CD14-positive monocyte (primary cell): ENCODE data around the gene DMGDH. TPM values are rescaled to one million over a fixed set of nuclear protein-coding genes. Genes with fewer than 3 reads are reported as not detected.

Experiments
- DNase-seq, 3 donors: peaks; one replicate each; pipeline ENCODE4 v3.0.0-alpha.2; 2011 to 2022
- H2AFZ ChIP-seq: 2 replicates; pipeline ENCODE4 v1.6.0; 2012; ENCODE audit warnings: mild to moderate bottlenecking, low read depth, low read length, inconsistent platforms; ENCODE audit not compliant: insufficient read depth, poor library complexity, severe bottlenecking
- H3K27ac ChIP-seq, 2 donors: 1 replicate in 1 of 2; 2 replicates in 1 of 2; pipeline ENCODE4 v1.5.1; 2012 to 2013; ENCODE audit warnings: low read length in 2 of 2, control low read depth in 1 of 2, inconsistent platforms in 1 of 2, low read depth in 1 of 2, mild to moderate bottlenecking in 1 of 2
- H3K27me3 ChIP-seq, 2 donors: one replicate each; pipeline versions ENCODE4 v1.6.0 to v1.6.1; 2011 to 2013; ENCODE audit warnings: low read length in 2 of 2; ENCODE audit not compliant: control insufficient read depth in 2 of 2, insufficient read depth in 2 of 2
- H3K36me3 ChIP-seq, 2 donors: replicated peaks in 1 of 2; 1 replicate in 1 of 2; 2 replicates in 1 of 2; pipeline versions ENCODE4 v1.5.1 to v1.6.1; 2012 to 2013; ENCODE audit warnings: low read length in 2 of 2, control low read depth in 1 of 2, inconsistent platforms in 1 of 2, mild to moderate bottlenecking in 1 of 2; ENCODE audit not compliant: insufficient read depth in 2 of 2, control insufficient read depth in 1 of 2
- H3K4me1 ChIP-seq, 2 donors: 1 replicate in 1 of 2; 2 replicates in 1 of 2; pipeline versions ENCODE4 v1.5.1 to v1.6.1; 2012 to 2013; ENCODE audit warnings: low read length in 2 of 2, control low read depth in 1 of 2, inconsistent platforms in 1 of 2, mild to moderate bottlenecking in 1 of 2, moderate library complexity in 1 of 2; ENCODE audit not compliant: insufficient read depth in 2 of 2, control insufficient read depth in 1 of 2
- H3K4me2 ChIP-seq: replicated peaks from 2 replicates; pipeline ENCODE3; 2012; ENCODE audit warnings: low read length, moderate library complexity, mild to moderate bottlenecking; ENCODE audit not compliant: poor library complexity, severe bottlenecking; ENCODE audit errors: extremely low read depth
- H3K4me3 ChIP-seq, 3 experiments: fragments of 200-600 bp in 1 of 3; sonication (generic) in 1 of 3; replicated peaks in 1 of 3; 1 replicate in 2 of 3; 2 replicates in 1 of 3; pipeline ENCODE4 v1.5.1; 2011 to 2013; ENCODE audit warnings: low read length in 3 of 3, mild to moderate bottlenecking in 3 of 3, control low read depth in 2 of 3, low read depth in 2 of 3, inconsistent platforms in 1 of 3, moderate library complexity in 1 of 3
- H3K79me2 ChIP-seq: 2 replicates; pipeline ENCODE4 v1.6.0; 2012; ENCODE audit warnings: mild to moderate bottlenecking, control low read depth, inconsistent platforms, low read length, moderate library complexity; ENCODE audit not compliant: insufficient read depth
- H3K9ac ChIP-seq: 2 replicates; pipeline ENCODE4 v1.6.0; 2017; ENCODE audit warnings: low read length, mild to moderate bottlenecking; ENCODE audit not compliant: insufficient read depth, poor library complexity, severe bottlenecking
- H3K9me3 ChIP-seq, 2 donors: replicated peaks in 1 of 2; 1 replicate in 1 of 2; 2 replicates in 1 of 2; pipeline versions ENCODE4 v1.5.1 to v1.6.1; 2012 to 2013; ENCODE audit warnings: low read length in 2 of 2, control low read depth in 1 of 2; ENCODE audit not compliant: control insufficient read depth in 1 of 2, insufficient read depth in 1 of 2
- H4K20me1 ChIP-seq: 2 replicates; pipeline ENCODE4 v1.6.0; 2012; ENCODE audit warnings: mild to moderate bottlenecking, low read length, control low read depth, moderate library complexity; ENCODE audit not compliant: insufficient read depth
- H3K27ac Mint-ChIP-seq, 7 donors: one replicate each; pipeline ENCODE4 v1.8.0; 2020; ENCODE audit warnings: mild to moderate bottlenecking in 7 of 7, mixed read lengths in 7 of 7, moderate library complexity in 6 of 7, inconsistent platforms in 2 of 7
- H3K27me3 Mint-ChIP-seq, 3 donors: one replicate each; pipeline ENCODE4 v1.8.0; 2021 to 2022; ENCODE audit warnings: low read depth in 3 of 3, mild to moderate bottlenecking in 3 of 3, mixed read lengths in 3 of 3, moderate library complexity in 3 of 3, inconsistent platforms in 1 of 3
- H3K36me3 Mint-ChIP-seq, 2 donors: one replicate each; pipeline ENCODE4 v1.8.0; 2020; ENCODE audit warnings: mixed read lengths in 2 of 2, inconsistent platforms in 1 of 2, mild to moderate bottlenecking in 1 of 2
- H3K4me1 Mint-ChIP-seq: one replicate; pipeline ENCODE4 v1.8.0; 2020; ENCODE audit warnings: mild to moderate bottlenecking, mixed read lengths
- H3K4me3 Mint-ChIP-seq, 2 donors: one replicate each; pipeline ENCODE4 v1.8.0; 2020; ENCODE audit warnings: mild to moderate bottlenecking in 2 of 2, mixed read lengths in 2 of 2, moderate library complexity in 1 of 2
- H3K9me3 Mint-ChIP-seq, 7 donors: one replicate each; pipeline ENCODE4 v1.8.0; 2020 to 2022; ENCODE audit warnings: mixed read lengths in 7 of 7, mild to moderate bottlenecking in 6 of 7, moderate library complexity in 6 of 7, inconsistent platforms in 2 of 7
- WGBS: methylation state at CpG from one replicate; pipeline ENCODE4 v1.1.5; 2013; ENCODE audit warnings: missing lambda C conversion rate; ENCODE audit not compliant: insufficient coverage; 5-methylcytosine and 5-hydroxymethylcytosine counted together
- intact Hi-C, 2 donors: fragments of 100-400 bp; cut with micrococcal nuclease; formaldehyde crosslinking; loops; one replicate each; pipeline versions ENCODE4 v1.15.0 to v1.15.1; 2023
- polyA plus RNA-seq, 3 donors: library from polyadenylated mRNA; depleted of rRNA in 1 of 3; unstranded in 2 of 3; stranded (reverse) in 1 of 3; fragments of 300-500 nt in 2 of 3; fragments of >200 nt in 1 of 3; fragmentation: Illumina TruSeq in 2 of 3; gene quantifications; 1 replicate in 2 of 3; 2 replicates in 1 of 3; pipeline ENCODE4 v1.2.3, GENCODE V29; 2012 to 2021
- TF ChIP-seq, protein P1 (sequence below): fragments of 200-600 bp; IDR thresholded peaks from one replicate; pipeline ENCODE4 v1.8.0; 2022; ENCODE audit warnings: antibody characterized with exemption, mild to moderate bottlenecking

Gene DMGDH
- polyA plus RNA-seq, 3 donors = not detected

DNA sequence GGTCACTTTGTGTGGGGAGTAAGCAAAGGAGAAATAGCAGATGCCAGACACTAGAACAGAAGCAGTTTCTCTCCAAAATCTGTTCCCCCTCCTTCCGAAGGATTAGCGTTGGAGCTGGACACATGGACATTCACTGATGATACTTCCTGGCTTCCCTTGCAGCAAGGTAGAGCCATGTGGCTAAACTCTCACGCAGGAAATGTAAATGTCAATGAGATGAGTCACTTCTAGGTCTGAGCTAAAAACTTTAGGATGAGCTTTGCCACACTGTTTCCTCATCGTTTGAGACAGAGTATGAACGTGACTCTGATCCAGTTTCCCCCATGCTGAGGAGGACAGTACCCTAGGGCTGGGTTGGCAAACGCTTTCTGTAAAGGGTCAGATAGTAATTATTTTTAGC lies 5.2 kb upstream of the DMGDH start:
- peaks cover 0 to 2% of the 10 kb centered on the region in 2 donors for H3K9me3 ChIP-seq
- no peaks in the 10 kb centered on the region for H3K4me1 ChIP-seq
- no peak overlapping the region for H3K9ac ChIP-seq
- 64% methylated on average over 4 of the region's 6 CpGs for WGBS
- H3K36me3 ChIP-seq = no peaks in the 10 kb centered on the region
- H3K27me3 ChIP-seq = peaks cover 0 to 7% of the 10 kb centered on the region in 2 donors
- Mint-ChIP-seq H3K9me3 (peaks cover 0 to 10% (median 3%) of the 10 kb centered on the region in 7 donors), H3K27me3 (peaks cover 7 to 12% (median 8%) of the 10 kb centered on the region in 3 donors), H3K36me3 (peaks cover 0 to 3% of the 10 kb centered on the region in 2 donors), H3K4me3 (no peak overlapping the region), H3K4me1 (peaks cover 4% of the 10 kb centered on the region), H3K27ac (no peak overlapping the region)
- DNase-seq = no peak
- no peaks in the 10 kb centered on the region for H3K79me2 ChIP-seq
- H3K27ac ChIP-seq = no peak overlapping the region
- H3K4me3 ChIP-seq = no peak overlapping the region
- intact Hi-C loops = no loop called here
- TF ChIP-seq, protein P1, sequence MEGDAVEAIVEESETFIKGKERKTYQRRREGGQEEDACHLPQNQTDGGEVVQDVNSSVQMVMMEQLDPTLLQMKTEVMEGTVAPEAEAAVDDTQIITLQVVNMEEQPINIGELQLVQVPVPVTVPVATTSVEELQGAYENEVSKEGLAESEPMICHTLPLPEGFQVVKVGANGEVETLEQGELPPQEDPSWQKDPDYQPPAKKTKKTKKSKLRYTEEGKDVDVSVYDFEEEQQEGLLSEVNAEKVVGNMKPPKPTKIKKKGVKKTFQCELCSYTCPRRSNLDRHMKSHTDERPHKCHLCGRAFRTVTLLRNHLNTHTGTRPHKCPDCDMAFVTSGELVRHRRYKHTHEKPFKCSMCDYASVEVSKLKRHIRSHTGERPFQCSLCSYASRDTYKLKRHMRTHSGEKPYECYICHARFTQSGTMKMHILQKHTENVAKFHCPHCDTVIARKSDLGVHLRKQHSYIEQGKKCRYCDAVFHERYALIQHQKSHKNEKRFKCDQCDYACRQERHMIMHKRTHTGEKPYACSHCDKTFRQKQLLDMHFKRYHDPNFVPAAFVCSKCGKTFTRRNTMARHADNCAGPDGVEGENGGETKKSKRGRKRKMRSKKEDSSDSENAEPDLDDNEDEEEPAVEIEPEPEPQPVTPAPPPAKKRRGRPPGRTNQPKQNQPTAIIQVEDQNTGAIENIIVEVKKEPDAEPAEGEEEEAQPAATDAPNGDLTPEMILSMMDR = no peak
- no peak overlapping the region for H3K4me2 ChIP-seq
- no peaks in the 10 kb centered on the region for H4K20me1 ChIP-seq
- H2AFZ ChIP-seq = no peak overlapping the region

DNA sequence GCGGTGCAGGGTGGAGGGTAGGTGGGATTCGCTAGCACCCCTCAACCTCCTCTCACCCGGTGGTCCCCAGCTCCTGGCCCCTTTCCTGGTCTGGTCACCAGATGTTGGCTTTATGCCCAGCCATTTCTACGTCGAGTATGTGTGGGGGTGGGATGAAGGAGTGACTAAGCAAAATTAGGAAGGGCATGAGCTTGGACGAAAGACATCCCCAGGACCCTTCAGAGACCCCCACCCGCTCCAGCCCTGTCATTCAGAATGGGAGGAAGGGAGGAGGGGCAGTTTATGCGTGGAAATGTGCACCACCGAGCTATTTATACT lies 835 bp upstream of the DMGDH start:
- DNase-seq = no peak
- H3K36me3 ChIP-seq = no peaks in the 10 kb centered on the region
- no peaks in the 10 kb centered on the region for H3K4me1 ChIP-seq
- H3K27ac Mint-ChIP-seq = no peak overlapping the region
- no peaks in the 10 kb centered on the region for H3K79me2 ChIP-seq
- peaks cover 0 to 13% (median 3%) of the 10 kb centered on the region in 7 donors for H3K9me3 Mint-ChIP-seq
- H3K4me3 Mint-ChIP-seq = no peak overlapping the region
- H3K27me3 Mint-ChIP-seq = peaks cover 11 to 31% (median 16%) of the 10 kb centered on the region in 3 donors
- H3K9me3 ChIP-seq = peaks cover 0 to 2% of the 10 kb centered on the region in 2 donors
- TF ChIP-seq, protein P1 = no peak
- intact Hi-C loops = no loop called here
- H4K20me1 ChIP-seq = no peaks in the 10 kb centered on the region
- no CpG with 5 or more reads among the region's 9 CpGs for whole genome bisulfite sequencing
- no peak overlapping the region for H2AFZ ChIP-seq
- H3K4me2 ChIP-seq = no peak overlapping the region
- H3K4me1 Mint-ChIP-seq = peaks cover 8% of the 10 kb centered on the region
- peaks cover 0 to 3% of the 10 kb centered on the region in 2 donors for H3K36me3 Mint-ChIP-seq
- no peak overlapping the region for H3K4me3 ChIP-seq
- H3K27ac ChIP-seq = no peak overlapping the region
- H3K27me3 ChIP-seq = peaks cover 8 to 19% of the 10 kb centered on the region in 2 donors
- H3K9ac ChIP-seq = no peak overlapping the region
